Erythroblast (primary cell): ENCODE results near the gene TRPC4AP.

Source experiments
- GATA1 ChIP-seq: IDR thresholded peaks from 2 replicates; pipeline ENCODE4 v1.6.1; 2011; ENCODE audit warnings: low read depth, mild to moderate bottlenecking, control low read depth, low read length, moderate library complexity
- POLR2A ChIP-seq: IDR thresholded peaks from 2 replicates; pipeline ENCODE4 v1.6.1; 2011; ENCODE audit warnings: mild to moderate bottlenecking, low read length

DNA sequence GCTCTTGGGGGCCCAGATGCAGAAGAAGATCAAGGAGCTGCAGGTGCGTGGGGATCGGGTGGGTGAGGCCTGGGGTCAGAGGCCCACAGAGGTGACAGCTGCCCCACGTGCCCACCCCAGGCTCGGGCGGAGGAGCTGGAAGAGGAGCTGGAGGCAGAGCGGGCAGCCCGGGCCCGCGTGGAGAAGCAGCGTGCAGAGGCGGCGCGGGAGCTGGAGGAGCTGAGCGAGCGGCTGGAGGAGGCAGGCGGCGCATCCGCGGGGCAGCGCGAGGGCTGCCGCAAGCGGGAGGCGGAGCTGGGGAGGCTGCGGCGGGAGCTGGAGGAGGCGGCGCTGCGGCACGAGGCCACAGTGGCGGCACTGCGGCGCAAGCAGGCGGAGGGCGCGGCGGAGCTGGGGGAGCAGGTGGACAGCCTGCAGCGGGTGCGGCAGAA, 95.5 kb downstream of the TRPC4AP start:
- TF ChIP-seq POLR2A, result no peak
- no peak for TF ChIP-seq GATA1
